K562 (cell line): ENCODE measurements around the gene PPP3CB. TPM values are rescaled to one million over a fixed set of nuclear protein-coding genes. Genes with fewer than 3 reads are reported as not detected.

Source experiments
- ATAC-seq: fragments of 200-7000 bp; cut with Tn5 transposase; 3 replicates; pipeline ENCODE4 v1.9.1; 2020; ENCODE audit warnings: moderate library complexity
- BruUV-seq: library from RNA; stranded (reverse); fragments of 400-500 nt; replicated peaks from 2 replicates; lab custom pipeline; 2021; lab: Mats Ljungman, UMichigan
- CTCF ChIA-PET: fragments of 300-600 bp; formaldehyde crosslinking; extraction: SDS; loops from one replicate; lab custom pipeline; 2021; ENCODE audit warnings: low intra/inter-chr PET ratio; lab: Yijun Ruan, JAX
- POLR2A ChIA-PET: fragments of 300-600, 350-650 bp; sonication (Branson Sonifier 250); formaldehyde crosslinking; extraction: SDS; loops from one replicate; lab custom pipeline; 2021; ENCODE audit warnings: antibody characterized with exemption, inconsistent platforms; lab: Yijun Ruan, JAX
- DNase-seq, 4 experiments: peaks; one replicate each; pipeline versions ENCODE4 v3.0.0 to v3.0.0-alpha.2; 2011 to 2018; ENCODE audit warnings: low spot score in 3 of 4, mixed read lengths in 3 of 4; ENCODE audit errors: extremely low read depth in 1 of 4
- FAIRE-seq: peaks from 2 replicates; lab custom pipeline; 2011; peaks lifted over from hg19 to GRCh38; lab: Jason Lieb, UNC
- H2AFZ ChIP-seq: 2 replicates; pipeline ENCODE4 v1.6.0; 2011; ENCODE audit warnings: low read depth, low read length, control low read depth, inconsistent platforms
- H3K27ac ChIP-seq: fragments of 200-600 bp; 3 replicates; pipeline ENCODE4 v1.8.0; 2011; ENCODE audit warnings: low read depth, mild to moderate bottlenecking, control low read depth, inconsistent platforms, low read length, moderate library complexity, mixed read lengths; ENCODE audit errors: extremely low read depth
- H3K27me3 ChIP-seq, 2 experiments: fragments of 300-600 bp in 1 of 2; 2 replicates in 1 of 2; 3 replicates in 1 of 2; pipeline versions ENCODE4 v1.6.0 to v1.8.0; 2011; ENCODE audit warnings: inconsistent platforms in 2 of 2, low read length in 2 of 2, mild to moderate bottlenecking in 1 of 2, mixed read lengths in 1 of 2, moderate library complexity in 1 of 2; ENCODE audit not compliant: control insufficient read depth in 2 of 2, insufficient read depth in 2 of 2
- H3K36me3 ChIP-seq: fragments of 300-600 bp; 3 replicates; pipeline ENCODE4 v1.8.0; 2011; ENCODE audit warnings: mild to moderate bottlenecking, low read length, inconsistent platforms; ENCODE audit not compliant: control insufficient read depth, insufficient read depth
- H3K4me1 ChIP-seq, 2 experiments: fragments of 200-600 bp in 1 of 2; replicated peaks in 1 of 2; 2 replicates in 1 of 2; 3 replicates in 1 of 2; pipeline versions ENCODE4 v1.5.1 to v1.8.0; 2011; ENCODE audit warnings: inconsistent platforms in 2 of 2, low read length in 2 of 2, mild to moderate bottlenecking in 1 of 2, mixed read lengths in 1 of 2, moderate library complexity in 1 of 2; ENCODE audit not compliant: control insufficient read depth in 2 of 2, insufficient read depth in 2 of 2
- H3K4me2 ChIP-seq: 2 replicates; pipeline ENCODE4 v1.6.1; 2011; ENCODE audit warnings: low read length, control low read depth, inconsistent platforms, mixed read lengths; ENCODE audit not compliant: insufficient read depth
- H3K4me3 ChIP-seq: fragments of 200-600 bp; sonication (generic), shearing (Covaris generic); 2 replicates; pipeline ENCODE4 v1.5.1; 2016; ENCODE audit warnings: control low read depth, inconsistent platforms
- H3K79me2 ChIP-seq: fragments of 200-600 bp; 3 replicates; pipeline ENCODE4 v1.8.0; 2011; ENCODE audit warnings: low read length, inconsistent platforms; ENCODE audit not compliant: control insufficient read depth, insufficient read depth
- H3K9ac ChIP-seq, 2 experiments: 2 replicates each; pipeline versions ENCODE4 v1.6.0 to v1.6.1; 2011; ENCODE audit warnings: low read depth in 2 of 2, low read length in 2 of 2, control low read depth in 1 of 2, inconsistent platforms in 1 of 2, mild to moderate bottlenecking in 1 of 2, mixed read lengths in 1 of 2; ENCODE audit not compliant: insufficient read depth in 1 of 2
- H3K9me1 ChIP-seq: one replicate; pipeline ENCODE4 v1.6.0; 2011; ENCODE audit warnings: inconsistent platforms, mild to moderate bottlenecking, low read length, moderate library complexity; ENCODE audit not compliant: control insufficient read depth, insufficient read depth
- H3K9me3 ChIP-seq: replicated peaks from 2 replicates; pipeline ENCODE4 v1.5.1; 2011; ENCODE audit warnings: low read depth, low read length, inconsistent platforms; ENCODE audit not compliant: control insufficient read depth, insufficient read depth
- H4K20me1 ChIP-seq: replicated peaks from 2 replicates; pipeline ENCODE4 v1.6.1; 2011; ENCODE audit warnings: low read length, inconsistent platforms, mixed read lengths; ENCODE audit not compliant: control insufficient read depth, insufficient read depth
- ATF3 ChIP-seq, 2 experiments: fragments of 450-650 bp in 1 of 2; sonication (generic) in 1 of 2; formaldehyde crosslinking in 1 of 2; IDR thresholded peaks in 1 of 2; conservative IDR thresholded peaks in 1 of 2; 2 replicates each; pipeline versions ENCODE4 v1.6.1 to v1.8.1; 2016 to 2023; ENCODE audit warnings: mild to moderate bottlenecking in 2 of 2, moderate library complexity in 2 of 2, inconsistent platforms in 1 of 2, missing genetic modification reagents in 1 of 2
- BRF2 ChIP-seq: IDR thresholded peaks from 3 replicates; pipeline ENCODE4 v1.6.1; 2011; ENCODE audit warnings: borderline replicate concordance, mild to moderate bottlenecking; ENCODE audit not compliant: insufficient read length, insufficient read depth
- HNRNPL ChIP-seq: fragments of 200-400 bp; formaldehyde crosslinking; IDR thresholded peaks from 2 replicates; pipeline ENCODE4 v1.6.1; 2017; ENCODE audit warnings: low read depth, mild to moderate bottlenecking, low read length
- NR4A1 ChIP-seq, 2 experiments: fragments of 250-450 bp in 1 of 2; fragments of 450-650 bp in 1 of 2; sonication (Bioruptor Pico) in 1 of 2; IDR thresholded peaks; 2 replicates each; pipeline versions ENCODE4 v1.4.0 to v1.6.1; 2016 to 2020; ENCODE audit warnings: mild to moderate bottlenecking in 2 of 2, missing compliant biosample characterization in 1 of 2, missing genetic modification characterization in 1 of 2, moderate library complexity in 1 of 2
- POLR2B ChIP-seq: fragments of 450-650 bp; IDR thresholded peaks from 2 replicates; pipeline ENCODE4 v1.6.1; 2018; ENCODE audit warnings: low read depth; ENCODE audit not compliant: partially characterized antibody
- SLC30A9 ChIP-seq: fragments of 250-450 bp; sonication (Bioruptor Pico); IDR thresholded peaks from 2 replicates; pipeline ENCODE4 v1.8.0; 2022; ENCODE audit warnings: mild to moderate bottlenecking, moderate library complexity
- ZFP36 ChIP-seq: fragments of 150-350 bp; IDR thresholded peaks from 2 replicates; pipeline ENCODE4 v1.6.1; 2018; ENCODE audit warnings: low read length, low read depth; ENCODE audit not compliant: partially characterized antibody
- ZNF316 ChIP-seq: fragments of 450-650 bp; IDR thresholded peaks from 2 replicates; pipeline ENCODE4 v1.6.1; 2016
- ZNF766 ChIP-seq: fragments of 200-800 bp; sonication (Bioruptor generic); conservative IDR thresholded peaks from 2 replicates; pipeline ENCODE4 v1.6.1; 2016; ENCODE audit warnings: missing genetic modification characterization, missing compliant biosample characterization
- WGBS: fragments of 100-300 bp; shearing (Covaris generic); methylation state at CpG from one replicate; pipeline ENCODE4 v1.1.6; 2016; ENCODE audit warnings: low coverage, mixed read lengths; ENCODE audit not compliant: insufficient coverage; ENCODE audit errors: missing lambda C conversion rate; 5-methylcytosine and 5-hydroxymethylcytosine counted together
- in situ Hi-C: fragments of 300-500 bp; cut with MboI; formaldehyde crosslinking; loops from 4 replicates; pipeline ENCODE4 v1.15.0; 2018; ENCODE audit warnings: inconsistent platforms, mixed read lengths
- intact Hi-C: fragments of 100-400 bp; cut with micrococcal nuclease; formaldehyde crosslinking; loops from 2 replicates; pipeline ENCODE4 v1.14.2; 2022
- polyA plus RNA-seq, 8 experiments: library from polyadenylated mRNA; depleted of rRNA in 4 of 8; stranded (reverse) in 5 of 8; unstranded in 3 of 8; fragments of >200 nt; fragmentation: Nextera tagmentation in 2 of 8; fragmentation: Illumina TruSeq in 1 of 8; extraction: Ambion mirVana in 2 of 8; extraction: Trizol in 1 of 8; gene quantifications; 2 replicates each; pipeline versions ENCODE4 v1.2.1 to v1.2.3, GENCODE V29; 2011 to 2014; ENCODE audit warnings: inconsistent platforms in 1 of 8, missing spikeins in 1 of 8
- total RNA-seq, 7 experiments: library from RNA; depleted of rRNA in 6 of 7; stranded (reverse); fragments of >200 nt in 6 of 7; fragmentation: Illumina TruSeq in 2 of 7; extraction: Trizol in 2 of 7; gene quantifications; 2 replicates each; pipeline versions ENCODE4 v1.2.1 to v1.2.3, GENCODE V29; 2011 to 2021; ENCODE audit warnings: low replicate concordance in 1 of 7
- TF ChIP-seq, protein P1 (sequence below): fragments of 450-650 bp; formaldehyde crosslinking; IDR thresholded peaks from 2 replicates; pipeline ENCODE4 v1.4.0; 2022; ENCODE audit warnings: mild to moderate bottlenecking, moderate library complexity

Gene PPP3CB
- total and polyA plus RNA-seq, 9 of the 15 experiments (the other 6 are each of a cell fraction or from before 2014, with no cell fraction given), result 9.6 to 27.6 (median 17.8) TPM

DNA sequence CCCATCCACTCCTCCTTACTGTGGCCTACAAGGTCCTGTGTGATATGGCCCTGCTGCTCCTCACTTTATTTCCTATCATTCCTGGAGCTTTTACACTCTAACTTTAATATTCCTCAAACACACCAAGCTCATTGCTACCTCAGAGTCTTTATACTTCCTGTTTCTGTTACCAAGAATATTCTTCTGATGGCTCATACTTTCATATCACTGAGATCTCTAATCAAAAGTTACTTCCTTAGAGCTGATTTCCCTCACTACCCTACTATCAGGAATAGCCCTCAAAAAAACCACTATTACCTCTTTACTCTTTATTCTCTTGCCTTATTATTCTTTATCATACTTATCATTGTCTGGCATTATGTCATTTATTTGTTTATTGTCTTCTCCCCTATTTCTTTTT, 5.8 kb upstream of the PPP3CB start (continued):
- TF ChIP-seq BRF2, result no peak
- no peak for TF ChIP-seq POLR2B
- TF ChIP-seq NR4A1 (CRISPR knock-in tag; IDR thresholded peaks at IDR 0.05), result no peak
- no peak for TF ChIP-seq NR4A1 (tag; IDR thresholded peaks at IDR 0.05)
- no peak for TF ChIP-seq ZNF316
- no peak for TF ChIP-seq ZNF766 (CRISPR knock-in tag)
- no peak for TF ChIP-seq ZFP36
- TF ChIP-seq, protein P1, sequence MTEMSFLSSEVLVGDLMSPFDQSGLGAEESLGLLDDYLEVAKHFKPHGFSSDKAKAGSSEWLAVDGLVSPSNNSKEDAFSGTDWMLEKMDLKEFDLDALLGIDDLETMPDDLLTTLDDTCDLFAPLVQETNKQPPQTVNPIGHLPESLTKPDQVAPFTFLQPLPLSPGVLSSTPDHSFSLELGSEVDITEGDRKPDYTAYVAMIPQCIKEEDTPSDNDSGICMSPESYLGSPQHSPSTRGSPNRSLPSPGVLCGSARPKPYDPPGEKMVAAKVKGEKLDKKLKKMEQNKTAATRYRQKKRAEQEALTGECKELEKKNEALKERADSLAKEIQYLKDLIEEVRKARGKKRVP (CRISPR knock-in tag), result no peak
- no peak for TF ChIP-seq SLC30A9

DNA sequence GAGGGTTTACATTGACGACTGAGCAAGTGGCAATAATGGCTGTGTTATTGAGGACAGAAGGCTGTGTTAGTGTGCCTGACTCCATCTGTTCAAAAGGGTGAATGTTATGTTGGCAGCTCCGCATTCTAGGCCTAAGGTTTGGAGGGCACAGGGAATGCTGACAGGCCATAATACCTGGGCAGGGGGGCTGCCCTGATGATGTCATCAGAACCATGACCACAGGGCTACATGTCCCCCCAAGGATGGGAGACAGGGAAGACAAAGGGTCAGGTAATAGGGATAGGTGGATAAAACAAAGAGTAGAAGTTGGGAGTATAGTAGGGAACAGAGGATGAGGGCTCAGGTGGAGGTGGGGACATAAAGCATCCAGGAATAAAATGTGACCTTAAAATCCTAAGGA, 1.8 kb upstream of the PPP3CB start:
- ChIA-PET CTCF (no interaction called here), POLR2A (no interaction called here)
- H2AFZ ChIP-seq, result no peak overlapping the region
- intact Hi-C loops (loop anchor here (5.0 kb wide), 2 partner anchors 85 to 250 kb away; partner anchors contain the start of genes ANXA7 and DNAJC9), in situ Hi-C loops (no loop called here)
- H3K9ac ChIP-seq, result no peak overlapping the region
- WGBS, result 73% methylated on average over 2 of the region's 2 CpGs
- H3K27ac ChIP-seq, result no peak overlapping the region
- no peak for FAIRE-seq
- BruUV-seq, result no TSS peak
- DNase-seq, result no peak
- no peaks in the 10 kb centered on the region for H3K27me3 ChIP-seq
- H3K4me2 ChIP-seq, result no peak overlapping the region
- ATAC-seq, result no peak
- no peaks in the 10 kb centered on the region for H3K9me3 ChIP-seq
- H3K79me2 ChIP-seq, result peaks cover 37% of the 10 kb centered on the region
- H3K4me1 ChIP-seq, result peaks cover 19 to 26% of the 10 kb centered on the region in 2 experiments
- H3K4me3 ChIP-seq, result no peak overlapping the region
- TF ChIP-seq ATF3 (IDR thresholded peaks at IDR 0.05) (peak; percentile 53), ATF3 (CRISPR knock-in tag; conservative IDR thresholded peaks at IDR 0.05) (no peak), HNRNPL (no peak)
- no peaks in the 10 kb centered on the region for H4K20me1 ChIP-seq
- no peaks in the 10 kb centered on the region for H3K9me1 ChIP-seq
- H3K36me3 ChIP-seq, result peaks cover 13% of the 10 kb centered on the region; the same call in 1 of the 3 replicates
